Peyer's patch (tissue), 4 donors: Measurements from ENCODE around the gene PAX7.

Experiments
- POLR2A ChIP-seq, 2 donors: fragments of 450-650 bp; IDR thresholded peaks; one replicate each; pipeline ENCODE4 v1.5.1; 2017; ENCODE audit warnings: antibody characterized with exemption in 2 of 2, mild to moderate bottlenecking in 2 of 2, moderate library complexity in 2 of 2
- TF ChIP-seq, protein P1 (sequence below), 6 experiments: fragments of 450-650 bp in 4 of 6; fragments of 200-600 bp in 2 of 6; sonication (generic) in 1 of 6; IDR thresholded peaks; one replicate each; pipeline ENCODE4 v1.5.1; 2017 to 2019; ENCODE audit warnings: antibody characterized with exemption in 6 of 6, mild to moderate bottlenecking in 3 of 6, moderate library complexity in 1 of 6

- TF ChIP-seq POLR2A (IDR thresholded peaks at IDR 0.05), result no peak
- TF ChIP-seq, protein P1, sequence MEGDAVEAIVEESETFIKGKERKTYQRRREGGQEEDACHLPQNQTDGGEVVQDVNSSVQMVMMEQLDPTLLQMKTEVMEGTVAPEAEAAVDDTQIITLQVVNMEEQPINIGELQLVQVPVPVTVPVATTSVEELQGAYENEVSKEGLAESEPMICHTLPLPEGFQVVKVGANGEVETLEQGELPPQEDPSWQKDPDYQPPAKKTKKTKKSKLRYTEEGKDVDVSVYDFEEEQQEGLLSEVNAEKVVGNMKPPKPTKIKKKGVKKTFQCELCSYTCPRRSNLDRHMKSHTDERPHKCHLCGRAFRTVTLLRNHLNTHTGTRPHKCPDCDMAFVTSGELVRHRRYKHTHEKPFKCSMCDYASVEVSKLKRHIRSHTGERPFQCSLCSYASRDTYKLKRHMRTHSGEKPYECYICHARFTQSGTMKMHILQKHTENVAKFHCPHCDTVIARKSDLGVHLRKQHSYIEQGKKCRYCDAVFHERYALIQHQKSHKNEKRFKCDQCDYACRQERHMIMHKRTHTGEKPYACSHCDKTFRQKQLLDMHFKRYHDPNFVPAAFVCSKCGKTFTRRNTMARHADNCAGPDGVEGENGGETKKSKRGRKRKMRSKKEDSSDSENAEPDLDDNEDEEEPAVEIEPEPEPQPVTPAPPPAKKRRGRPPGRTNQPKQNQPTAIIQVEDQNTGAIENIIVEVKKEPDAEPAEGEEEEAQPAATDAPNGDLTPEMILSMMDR (IDR thresholded peaks at IDR 0.05), result no peak
Observed at GRCh38 chr1:18783705-18784481, 153.2 kb downstream of the PAX7 start.
